Prostate gland (tissue), 2 donors: ENCODE results near the gene ABO. TPM values are rescaled to one million over a fixed set of nuclear protein-coding genes. Genes with fewer than 3 reads are reported as not detected.
A peak's percentile ranks its signal among the peaks of the same experiment; 100 is the strongest.

Experiments
- DNase-seq: peaks from one replicate; pipeline ENCODE4 v3.0.0-alpha.2; 2019; ENCODE audit warnings: low spot score
- H3K27ac ChIP-seq, 2 donors: fragments of 200-600 bp; sonication (generic); 2 replicates each; pipeline ENCODE4 v1.5.1; 2017 to 2019
- H3K27me3 ChIP-seq: fragments of 200-600 bp; sonication (generic); replicated peaks from 2 replicates; pipeline ENCODE4 v1.5.1; 2019; ENCODE audit not compliant: insufficient read depth
- H3K36me3 ChIP-seq, 2 donors: fragments of 200-600 bp; sonication (generic); 1 replicate in 1 of 2; 2 replicates in 1 of 2; pipeline versions ENCODE4 v1.5.1 to v1.8.1; 2017 to 2019
- H3K4me1 ChIP-seq: fragments of 200-600 bp; sonication (generic); replicated peaks from 2 replicates; pipeline ENCODE4 v1.5.1; 2019
- H3K4me3 ChIP-seq, 2 donors: fragments of 200-600 bp; sonication (generic); 2 replicates each; pipeline ENCODE4 v1.5.1; 2017 to 2019
- H3K9me3 ChIP-seq: fragments of 200-600 bp; sonication (generic); 2 replicates; pipeline ENCODE4 v1.5.1; 2017
- POLR2A ChIP-seq: fragments of 450-650 bp; IDR thresholded peaks from one replicate; pipeline ENCODE4 v1.6.1; 2016; ENCODE audit warnings: antibody characterized with exemption, mild to moderate bottlenecking
- POLR2AphosphoS5 ChIP-seq: sonication (generic); formaldehyde crosslinking; IDR thresholded peaks from one replicate; pipeline ENCODE4 v1.6.1; 2017; ENCODE audit warnings: antibody characterized with exemption
- WGBS: methylation state at CpG from one replicate; pipeline ENCODE4 v1.1.5; 2018; 5-methylcytosine and 5-hydroxymethylcytosine counted together
- intact Hi-C: fragments of 100-400 bp; cut with DNase I; formaldehyde crosslinking; loops from one replicate; pipeline ENCODE4 v1.14.2; 2022
- total RNA-seq, 2 donors: library from RNA; depleted of rRNA; stranded (reverse); fragments of >200 nt; gene quantifications; one replicate each; pipeline ENCODE4 v1.1.0, GENCODE V29; 2016
- TF ChIP-seq, protein P1 (sequence below), 4 experiments: fragments of 200-600 bp in 2 of 4; fragments of 450-650 bp in 2 of 4; sonication (generic) in 2 of 4; IDR thresholded peaks; 1 replicate in 3 of 4; 2 replicates in 1 of 4; pipeline ENCODE4 v1.5.1; 2016 to 2019; ENCODE audit warnings: antibody characterized with exemption in 4 of 4, mild to moderate bottlenecking in 2 of 4, moderate library complexity in 2 of 4

The ABO gene
- total RNA-seq, 2 donors from 2014 or later, result 3.5 to 14.8 TPM

DNA sequence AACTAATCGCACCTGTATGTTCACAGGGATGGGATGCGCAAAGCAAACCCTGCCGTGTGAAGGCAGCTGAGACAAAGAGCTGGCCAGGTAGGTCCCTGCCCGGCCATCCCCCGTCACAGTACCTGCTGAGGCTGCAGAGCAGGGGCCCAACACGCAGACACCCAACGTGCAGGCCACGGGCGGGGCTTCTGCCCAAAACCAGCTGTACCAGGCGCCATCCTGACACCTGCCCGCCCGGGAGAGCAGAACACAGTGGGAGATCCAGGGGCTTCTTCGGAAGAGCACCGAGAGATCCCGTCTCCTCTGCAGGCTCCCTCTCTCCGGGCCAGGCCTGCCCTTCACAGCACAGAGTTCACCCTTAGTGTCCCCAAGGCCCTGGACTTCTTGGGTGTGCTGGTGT is 28.4 kb downstream of the ABO start:
- intact Hi-C loops, result no loop called here
- Histone ChIP-seq H3K27me3 (no peaks in the 10 kb centered on the region), H3K9me3 (no peaks in the 10 kb centered on the region), H3K27ac (no peak overlapping the region), H3K36me3 (no peaks in the 10 kb centered on the region), H3K4me3 (no peak overlapping the region), H3K4me1 (no peaks in the 10 kb centered on the region)
- 88% methylated on average over 16 of the region's 16 CpGs for WGBS
- no peak for TF ChIP-seq POLR2AphosphoS5
- TF ChIP-seq, protein P1, sequence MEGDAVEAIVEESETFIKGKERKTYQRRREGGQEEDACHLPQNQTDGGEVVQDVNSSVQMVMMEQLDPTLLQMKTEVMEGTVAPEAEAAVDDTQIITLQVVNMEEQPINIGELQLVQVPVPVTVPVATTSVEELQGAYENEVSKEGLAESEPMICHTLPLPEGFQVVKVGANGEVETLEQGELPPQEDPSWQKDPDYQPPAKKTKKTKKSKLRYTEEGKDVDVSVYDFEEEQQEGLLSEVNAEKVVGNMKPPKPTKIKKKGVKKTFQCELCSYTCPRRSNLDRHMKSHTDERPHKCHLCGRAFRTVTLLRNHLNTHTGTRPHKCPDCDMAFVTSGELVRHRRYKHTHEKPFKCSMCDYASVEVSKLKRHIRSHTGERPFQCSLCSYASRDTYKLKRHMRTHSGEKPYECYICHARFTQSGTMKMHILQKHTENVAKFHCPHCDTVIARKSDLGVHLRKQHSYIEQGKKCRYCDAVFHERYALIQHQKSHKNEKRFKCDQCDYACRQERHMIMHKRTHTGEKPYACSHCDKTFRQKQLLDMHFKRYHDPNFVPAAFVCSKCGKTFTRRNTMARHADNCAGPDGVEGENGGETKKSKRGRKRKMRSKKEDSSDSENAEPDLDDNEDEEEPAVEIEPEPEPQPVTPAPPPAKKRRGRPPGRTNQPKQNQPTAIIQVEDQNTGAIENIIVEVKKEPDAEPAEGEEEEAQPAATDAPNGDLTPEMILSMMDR (IDR thresholded peaks at IDR 0.05), result no peak
- no peak for TF ChIP-seq POLR2A
- no peak for DNase-seq

GRCh38 chr9:133242991-133243390 is 32.0 kb downstream of the ABO start:
- no peak for DNase-seq
- no peak for TF ChIP-seq POLR2A
- TF ChIP-seq POLR2AphosphoS5, result no peak
- TF ChIP-seq, protein P1 (IDR thresholded peaks at IDR 0.05), result no peak
- no peaks in the 10 kb centered on the region for H3K36me3 ChIP-seq
- 86% methylated on average over 8 of the region's 8 CpGs for WGBS
- intact Hi-C loops, result no loop called here
- H3K27me3 ChIP-seq, result no peaks in the 10 kb centered on the region
- no peak overlapping the region for H3K27ac ChIP-seq
- no peaks in the 10 kb centered on the region for H3K4me1 ChIP-seq
- H3K4me3 ChIP-seq, result no peak overlapping the region
- H3K9me3 ChIP-seq, result no peaks in the 10 kb centered on the region

GRCh38 chr9:133242241-133242640 is 32.8 kb downstream of the ABO start:
- TF ChIP-seq POLR2AphosphoS5, result no peak
- TF ChIP-seq, protein P1 (IDR thresholded peaks at IDR 0.05), result no peak
- no peak for TF ChIP-seq POLR2A
- no peaks in the 10 kb centered on the region for H3K27me3 ChIP-seq
- H3K4me3 ChIP-seq, result no peak overlapping the region
- H3K4me1 ChIP-seq, result no peaks in the 10 kb centered on the region
- H3K36me3 ChIP-seq, result no peaks in the 10 kb centered on the region
- no peaks in the 10 kb centered on the region for H3K9me3 ChIP-seq
- 86% methylated on average over 14 of the region's 14 CpGs for WGBS
- intact Hi-C loops, result no loop called here
- no peak overlapping the region for H3K27ac ChIP-seq
- no peak for DNase-seq

GRCh38 chr9:133239533-133240090 is 35.4 kb downstream of the ABO start:
- TF ChIP-seq POLR2A, result no peak
- no peak for TF ChIP-seq POLR2AphosphoS5
- TF ChIP-seq, protein P1 (IDR thresholded peaks at IDR 0.05), result no peak
- Histone ChIP-seq H3K36me3 (no peaks in the 10 kb centered on the region), H3K27me3 (no peaks in the 10 kb centered on the region), H3K4me1 (no peaks in the 10 kb centered on the region), H3K9me3 (no peaks in the 10 kb centered on the region), H3K27ac (no peak overlapping the region), H3K4me3 (no peak overlapping the region)
- DNase-seq, result no peak
- WGBS, result 92% methylated on average over 18 of the region's 18 CpGs
- intact Hi-C loops, result no loop called here

- TF ChIP-seq POLR2A (no peak), POLR2AphosphoS5 (no peak)
- TF ChIP-seq, protein P1 (IDR thresholded peaks at IDR 0.05), result peak in 3 of 4 experiments; percentile 51 to 79 (median 61)
- intact Hi-C loops, result no loop called here
- no peaks in the 10 kb centered on the region for H3K9me3 ChIP-seq
- H3K36me3 ChIP-seq, result no peaks in the 10 kb centered on the region
- H3K4me1 ChIP-seq, result no peaks in the 10 kb centered on the region
- no peak for DNase-seq
- no peaks in the 10 kb centered on the region for H3K27me3 ChIP-seq
- 15% methylated on average over 26 of the region's 26 CpGs for WGBS
- H3K27ac ChIP-seq, result peak overlapping the region in 1 of 2 donors; percentile 42
- H3K4me3 ChIP-seq, result peak overlapping the region in 1 of 2 donors; percentile 17
Measured at GRCh38 chr9:133238851-133239532, 36.0 kb downstream of the ABO start.
